HEK293 (cell line): ENCODE data around the gene MYL3.

Source experiments
- ZNF138 ChIP-seq: fragments of 450-650 bp; formaldehyde crosslinking; IDR thresholded peaks from 2 replicates; pipeline ENCODE4 v1.5.1; 2016; ENCODE audit warnings: missing biosample characterization, missing genetic modification characterization, borderline replicate concordance
- ZNF280D ChIP-seq: fragments of 450-650 bp; formaldehyde crosslinking; IDR thresholded peaks from 2 replicates; pipeline ENCODE4 v1.5.1; 2016; ENCODE audit warnings: missing biosample characterization, missing genetic modification characterization
- ZNF394 ChIP-seq: fragments of 450-650 bp; formaldehyde crosslinking; IDR thresholded peaks from 2 replicates; pipeline ENCODE4 v1.5.1; 2016; ENCODE audit warnings: missing biosample characterization, missing genetic modification characterization, mild to moderate bottlenecking, moderate library complexity, borderline replicate concordance
- ZNF48 ChIP-seq: fragments of 450-650 bp; formaldehyde crosslinking; IDR thresholded peaks from 2 replicates; pipeline ENCODE4 v1.5.1; 2016; ENCODE audit warnings: missing biosample characterization, missing genetic modification characterization
- ZNF792 ChIP-seq: fragments of 450-650 bp; formaldehyde crosslinking; IDR thresholded peaks from 2 replicates; pipeline ENCODE4 v1.5.1; 2016; ENCODE audit warnings: missing biosample characterization, missing genetic modification characterization
- TF ChIP-seq, protein P1 (sequence below): fragments of 450-650 bp; formaldehyde crosslinking; IDR thresholded peaks from 2 replicates; pipeline ENCODE4 v1.5.1; 2016; ENCODE audit warnings: missing biosample characterization, missing genetic modification characterization

GRCh38 chr3:46853441-46854415 lies 9.5 kb downstream of the MYL3 start:
- TF ChIP-seq ZNF280D (tag by site-specific recombination) (no peak), ZNF792 (tag by site-specific recombination) (no peak), ZNF394 (tag by site-specific recombination) (no peak), ZNF48 (no peak), ZNF138 (tag by site-specific recombination) (no peak)
- TF ChIP-seq, protein P1, sequence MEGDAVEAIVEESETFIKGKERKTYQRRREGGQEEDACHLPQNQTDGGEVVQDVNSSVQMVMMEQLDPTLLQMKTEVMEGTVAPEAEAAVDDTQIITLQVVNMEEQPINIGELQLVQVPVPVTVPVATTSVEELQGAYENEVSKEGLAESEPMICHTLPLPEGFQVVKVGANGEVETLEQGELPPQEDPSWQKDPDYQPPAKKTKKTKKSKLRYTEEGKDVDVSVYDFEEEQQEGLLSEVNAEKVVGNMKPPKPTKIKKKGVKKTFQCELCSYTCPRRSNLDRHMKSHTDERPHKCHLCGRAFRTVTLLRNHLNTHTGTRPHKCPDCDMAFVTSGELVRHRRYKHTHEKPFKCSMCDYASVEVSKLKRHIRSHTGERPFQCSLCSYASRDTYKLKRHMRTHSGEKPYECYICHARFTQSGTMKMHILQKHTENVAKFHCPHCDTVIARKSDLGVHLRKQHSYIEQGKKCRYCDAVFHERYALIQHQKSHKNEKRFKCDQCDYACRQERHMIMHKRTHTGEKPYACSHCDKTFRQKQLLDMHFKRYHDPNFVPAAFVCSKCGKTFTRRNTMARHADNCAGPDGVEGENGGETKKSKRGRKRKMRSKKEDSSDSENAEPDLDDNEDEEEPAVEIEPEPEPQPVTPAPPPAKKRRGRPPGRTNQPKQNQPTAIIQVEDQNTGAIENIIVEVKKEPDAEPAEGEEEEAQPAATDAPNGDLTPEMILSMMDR (tag by site-specific recombination), result no peak
